ENCODE data around the gene SPTSSB.
A peak's percentile ranks its signal among the peaks of the same experiment; 100 is the strongest.

SPTSSB gene, protein sequence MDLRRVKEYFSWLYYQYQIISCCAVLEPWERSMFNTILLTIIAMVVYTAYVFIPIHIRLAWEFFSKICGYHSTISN

DNA sequence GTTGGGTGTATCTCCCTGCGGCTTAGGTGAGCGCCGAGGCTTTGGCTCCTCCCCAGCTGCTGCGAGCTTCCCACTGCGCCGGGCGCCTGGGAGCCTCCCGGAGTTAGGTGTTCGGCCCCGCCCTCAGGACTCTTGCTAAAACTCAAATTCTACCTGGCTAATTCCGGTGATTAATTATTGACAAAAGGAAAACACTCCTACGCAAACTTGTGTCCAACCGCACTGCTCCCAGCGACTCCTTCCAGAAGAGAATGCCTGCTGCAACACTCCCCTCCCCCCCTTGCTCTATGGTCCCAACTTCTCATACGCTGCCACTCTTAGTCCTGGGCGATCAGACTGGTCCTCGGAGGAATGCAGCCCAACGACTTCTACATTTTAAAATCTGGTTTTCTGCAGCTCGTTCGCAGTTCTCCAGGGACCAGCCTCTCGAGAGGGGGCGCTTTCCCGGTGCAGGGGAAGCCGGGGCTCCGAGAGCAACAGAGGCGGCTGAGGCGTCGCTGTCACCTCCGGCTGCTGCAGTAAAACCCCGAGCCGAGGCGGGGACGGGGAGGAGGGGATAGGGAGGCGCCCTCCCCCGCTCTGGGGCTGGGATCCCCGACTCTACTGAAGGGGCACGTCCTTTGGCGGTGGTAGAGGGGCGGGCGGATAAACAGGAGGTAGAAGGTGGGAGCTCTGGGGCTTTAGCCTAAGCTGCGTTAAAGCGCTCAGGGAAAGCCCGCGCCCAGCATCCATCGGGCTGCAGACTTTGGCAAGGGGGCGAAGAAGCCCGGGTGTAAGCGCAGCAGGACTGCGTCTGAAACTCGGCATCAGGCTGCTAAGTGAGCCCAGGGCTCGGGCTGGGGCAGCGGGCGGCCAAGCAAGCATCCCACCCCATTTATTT lies at the start of gene SPTSSB:
TSS of gene SPTSSB (minus strand) at position 77 of the 880 bp plus-strand sequence. CDS start 25,194 bp downstream, outside the sequence.
- peak; percentile 64 for DNase-seq (ENCODE audit: low spot score)

DNA sequence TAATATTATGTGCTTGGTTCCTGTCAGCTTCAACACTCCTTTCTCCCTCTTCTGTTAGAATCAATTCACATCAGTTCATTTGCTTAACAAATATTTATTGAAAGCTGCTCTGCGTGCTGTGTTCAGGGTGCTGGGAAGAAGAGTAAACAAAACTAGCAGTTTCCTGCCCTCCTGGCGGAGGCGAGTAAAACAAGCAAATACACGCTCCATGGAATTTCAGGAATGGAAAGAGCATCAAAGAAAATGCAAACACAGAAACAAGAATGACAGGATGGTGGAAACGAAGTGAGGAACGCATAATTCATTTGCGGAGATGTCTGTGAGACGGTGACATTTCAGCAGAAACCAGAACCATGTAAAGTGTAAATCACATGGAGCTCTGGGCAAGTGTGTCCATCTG lies 49.4 kb upstream of the SPTSSB start:
- DNase-seq (ENCODE audit: low spot score), result no peak

DNA sequence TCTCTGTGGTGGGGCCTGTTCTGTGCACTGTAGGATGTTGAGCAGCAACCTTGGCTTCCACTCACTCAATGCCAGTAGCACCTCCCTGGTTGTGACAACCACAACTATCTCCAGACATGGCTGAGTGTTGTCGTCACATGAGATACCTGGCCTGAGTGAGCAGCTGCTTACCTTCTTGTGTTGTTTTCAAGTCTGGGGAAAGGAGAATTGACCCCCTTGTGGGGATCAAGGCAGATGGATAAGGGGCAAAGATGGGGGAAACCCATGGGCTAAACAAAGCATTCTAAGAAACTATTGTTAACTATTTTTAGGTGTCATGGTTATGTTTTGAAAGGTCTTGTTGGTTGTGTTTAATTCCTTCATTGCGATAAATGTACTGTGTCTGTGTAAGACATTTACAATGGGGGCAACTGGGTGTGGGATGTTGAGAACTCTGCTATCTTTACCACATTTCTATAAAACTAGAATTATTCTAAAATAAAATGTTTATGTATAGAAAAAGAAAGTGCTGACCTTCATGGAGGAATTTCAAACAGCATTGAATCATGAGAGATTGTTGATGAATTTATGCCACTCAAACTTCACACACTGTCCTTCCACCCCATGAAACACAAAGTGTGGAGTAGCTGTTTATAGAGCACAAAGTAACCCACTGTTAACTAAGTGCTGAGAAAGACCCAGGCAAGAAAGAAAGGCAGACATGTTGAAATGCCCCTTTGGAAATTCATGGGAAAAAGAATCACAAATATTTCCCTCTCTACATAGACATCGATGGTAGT lies 48.4 kb upstream of the SPTSSB start:
- no peak for DNase-seq (ENCODE audit: low spot score)

DNA sequence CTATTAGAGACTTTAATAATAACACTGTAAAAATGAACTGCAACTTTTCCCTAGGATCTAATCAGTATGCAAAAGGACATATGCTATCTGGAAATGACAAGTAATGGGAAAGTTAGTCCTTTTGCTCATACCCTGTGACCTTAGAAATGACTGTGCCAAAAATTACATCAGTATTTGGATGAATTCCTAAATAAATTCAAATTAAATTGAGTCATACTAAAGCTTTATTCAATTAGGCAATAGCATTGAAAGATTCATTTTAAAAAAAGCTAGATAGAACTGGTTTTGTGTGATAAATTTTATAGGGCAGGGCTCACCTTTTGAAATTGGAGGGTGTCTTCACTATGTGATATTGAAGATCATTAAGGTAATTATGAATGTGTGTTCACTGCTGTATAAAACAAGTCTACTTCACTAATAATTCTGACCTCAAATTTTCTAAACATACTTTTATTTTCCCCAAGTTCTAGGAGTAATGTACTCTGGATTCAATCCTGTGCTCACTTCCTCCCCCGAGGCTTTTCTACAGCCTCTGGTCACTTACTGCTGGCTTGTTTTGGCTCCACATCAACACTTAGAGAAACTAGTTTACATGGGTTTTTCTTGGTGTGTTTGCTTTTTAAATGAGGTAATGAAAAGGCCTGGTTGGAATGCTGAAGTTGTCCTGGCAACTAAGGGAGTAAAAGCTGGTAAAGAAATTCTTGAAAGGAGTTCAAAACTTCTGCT lies 44.4 kb upstream of the SPTSSB start:
- DNase-seq (ENCODE audit: low spot score), result no peak

DNA sequence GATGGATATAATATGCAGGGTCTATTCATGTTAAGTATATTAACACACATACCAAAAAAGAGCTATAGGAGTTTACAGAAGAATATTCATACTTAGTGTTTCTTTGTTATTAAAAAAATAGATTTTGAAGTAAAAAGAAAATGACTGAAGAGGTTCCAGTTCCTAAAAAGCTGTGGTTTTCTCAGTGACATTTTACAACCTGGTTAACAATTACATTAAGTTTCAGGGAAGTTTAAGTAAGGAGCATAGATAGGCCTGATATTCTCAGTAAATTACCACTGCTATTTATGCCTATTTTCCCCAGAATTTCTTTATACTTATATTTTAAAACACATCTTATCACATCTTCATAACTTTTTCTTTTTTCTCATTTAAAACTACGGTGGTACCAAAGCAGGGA lies 43.6 kb upstream of the SPTSSB start:
- no peak for DNase-seq (ENCODE audit: low spot score)

DNA sequence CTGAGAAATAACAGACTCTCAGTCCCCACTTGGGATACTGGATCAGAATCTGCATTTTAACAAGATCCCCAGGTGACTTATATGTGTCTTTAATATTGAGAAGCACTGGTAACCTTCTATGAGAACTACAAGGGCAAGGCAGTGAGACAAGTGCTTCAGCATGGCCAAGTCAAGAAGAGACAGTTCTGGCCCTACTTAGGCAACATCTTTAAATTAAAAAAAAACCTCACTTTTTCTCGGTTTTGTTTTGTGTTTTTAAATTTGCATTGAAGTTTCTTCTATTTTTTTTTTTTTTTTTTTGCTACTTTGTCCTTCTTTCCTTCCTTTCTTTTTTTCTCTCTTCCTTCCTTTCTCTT lies 42.5 kb upstream of the SPTSSB start:
- DNase-seq (ENCODE audit: low spot score), result no peak

DNA sequence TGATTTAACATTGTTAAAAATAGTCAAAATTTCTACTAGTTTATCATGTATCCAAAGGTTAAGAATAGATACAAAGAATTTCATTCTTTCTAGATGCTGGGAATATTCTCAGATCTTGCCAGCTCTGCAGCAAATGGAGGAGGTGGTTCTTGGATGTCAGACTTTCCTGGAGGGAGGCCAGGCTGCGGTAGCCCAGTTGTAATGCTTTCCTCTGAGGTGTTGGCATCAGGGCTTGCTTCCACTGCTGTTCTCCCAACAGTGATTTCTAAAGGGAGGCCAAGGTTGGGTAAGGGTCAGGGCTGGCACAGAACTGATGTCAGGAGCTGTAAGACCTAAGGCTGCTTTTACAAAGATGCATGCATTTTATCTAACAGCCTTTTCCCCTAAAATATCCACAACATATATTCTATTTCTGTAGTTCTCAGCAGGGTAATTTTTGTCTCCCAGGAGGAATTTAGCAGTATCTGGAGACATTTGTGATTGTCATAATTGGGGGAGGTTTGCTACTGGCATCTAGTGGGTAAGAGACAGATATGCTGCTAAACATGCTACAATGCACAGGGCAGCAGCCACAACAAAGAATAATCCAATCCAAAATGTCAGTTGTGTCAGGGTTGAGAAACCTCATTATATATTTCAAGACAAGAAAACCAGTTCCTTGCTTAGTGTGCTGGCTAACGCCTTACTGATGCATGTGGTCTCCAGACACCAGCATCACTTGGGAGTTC lies 42.0 kb upstream of the SPTSSB start:
- DNase-seq (ENCODE audit: low spot score), result no peak

DNA sequence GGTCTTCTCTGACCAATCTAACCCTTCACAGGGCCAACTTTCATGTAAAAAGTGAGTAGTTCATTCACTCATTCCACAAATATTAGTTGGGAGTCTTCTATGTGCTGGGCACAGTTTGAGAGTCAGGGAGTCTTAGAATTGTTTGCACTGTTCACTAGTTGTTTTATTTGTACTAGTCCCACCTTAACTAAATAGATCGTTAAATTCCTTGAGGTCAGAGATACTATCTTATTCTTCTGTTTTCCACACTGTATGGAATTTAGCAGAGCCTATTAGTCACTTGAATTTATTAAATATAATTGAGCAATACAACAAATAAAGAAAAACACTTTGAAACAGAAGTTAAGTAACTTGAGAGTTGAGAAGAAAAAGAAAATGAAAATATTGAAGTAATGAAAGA lies 40.8 kb upstream of the SPTSSB start:
- no peak for DNase-seq (ENCODE audit: low spot score)

DNA sequence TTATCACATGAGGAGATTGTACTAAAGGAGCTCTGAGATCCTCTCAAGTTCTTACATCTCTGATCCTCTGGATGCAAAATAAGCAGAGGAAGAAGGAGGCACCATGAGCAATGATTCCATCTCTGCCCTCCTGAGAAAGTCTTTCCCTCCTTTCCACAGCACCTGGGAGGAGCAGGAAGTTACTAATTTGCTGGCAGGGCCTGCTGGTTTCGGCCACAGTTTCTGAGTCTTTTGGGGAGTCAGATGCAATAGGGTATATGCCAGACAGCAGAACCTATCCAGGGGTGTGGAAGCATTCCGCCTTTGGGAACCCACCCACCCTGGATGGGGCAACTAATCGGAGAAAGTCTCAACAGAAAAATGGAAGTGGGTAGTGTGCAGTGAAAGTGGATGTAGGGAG lies 38.5 kb upstream of the SPTSSB start:
- DNase-seq (ENCODE audit: low spot score), result no peak

DNA sequence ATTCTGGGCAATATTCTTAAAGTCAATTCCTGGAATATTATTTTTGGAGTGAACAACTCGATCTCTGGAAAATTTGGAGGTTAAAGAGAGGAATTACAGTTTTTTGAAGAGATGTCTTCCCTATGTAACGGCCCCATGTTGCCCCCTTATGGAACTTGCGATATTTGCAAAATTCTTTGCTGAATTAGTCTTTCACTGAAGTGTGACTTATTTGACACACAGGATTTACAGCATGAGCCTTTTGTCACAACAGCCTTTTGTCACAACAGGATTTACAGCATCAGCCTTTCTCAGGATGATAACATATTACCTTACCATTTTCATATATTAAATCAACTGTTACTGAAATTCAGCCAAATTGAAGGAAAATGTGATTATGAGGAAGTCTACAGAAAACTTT lies 37.8 kb upstream of the SPTSSB start:
- peak; percentile 68 for DNase-seq (ENCODE audit: low spot score)

DNA sequence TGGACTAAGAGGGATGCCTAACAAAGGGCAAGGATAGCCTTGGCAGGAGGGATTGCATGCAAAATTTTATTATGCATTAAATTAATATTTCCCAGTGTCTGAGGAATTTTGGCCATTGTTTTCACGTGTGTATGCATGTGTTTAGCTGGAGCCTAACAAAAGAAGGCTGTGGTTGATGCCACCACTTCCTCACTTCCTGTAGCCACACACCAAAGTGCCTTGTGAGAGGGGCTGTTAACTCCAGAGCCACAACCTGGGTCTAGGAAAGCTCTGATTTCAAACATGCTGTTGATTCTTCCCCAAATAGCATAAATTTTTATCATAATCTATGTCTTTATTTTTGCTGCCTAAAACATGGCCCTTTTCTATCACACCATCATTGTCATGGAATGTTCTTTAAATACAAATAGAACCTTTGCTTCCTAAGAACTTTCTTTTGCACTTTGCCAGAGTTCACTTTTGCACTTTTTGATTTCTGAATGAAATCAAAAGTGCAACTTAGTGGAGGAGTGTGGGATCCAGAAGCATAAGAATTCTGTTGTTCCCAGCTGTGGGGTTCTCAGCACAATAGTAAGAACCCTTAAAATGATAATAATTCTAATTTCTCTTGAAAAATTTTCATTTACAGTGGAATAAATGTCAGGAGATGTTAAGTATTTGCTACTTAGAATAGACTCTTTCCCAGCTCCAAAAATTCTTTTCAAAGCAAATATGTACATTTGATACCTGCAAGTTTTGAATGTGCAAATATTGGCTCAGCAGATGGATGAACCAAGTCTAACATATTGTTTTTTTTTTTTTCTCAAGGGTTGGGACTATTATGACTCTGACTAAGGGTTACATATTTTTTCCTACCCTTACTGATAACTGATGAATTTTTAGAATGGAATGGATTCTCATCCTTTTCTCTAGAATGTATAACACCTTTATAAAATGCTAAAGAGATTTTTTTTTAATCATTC lies 35.6 kb upstream of the SPTSSB start:
- no peak for DNase-seq (ENCODE audit: low spot score)

DNA sequence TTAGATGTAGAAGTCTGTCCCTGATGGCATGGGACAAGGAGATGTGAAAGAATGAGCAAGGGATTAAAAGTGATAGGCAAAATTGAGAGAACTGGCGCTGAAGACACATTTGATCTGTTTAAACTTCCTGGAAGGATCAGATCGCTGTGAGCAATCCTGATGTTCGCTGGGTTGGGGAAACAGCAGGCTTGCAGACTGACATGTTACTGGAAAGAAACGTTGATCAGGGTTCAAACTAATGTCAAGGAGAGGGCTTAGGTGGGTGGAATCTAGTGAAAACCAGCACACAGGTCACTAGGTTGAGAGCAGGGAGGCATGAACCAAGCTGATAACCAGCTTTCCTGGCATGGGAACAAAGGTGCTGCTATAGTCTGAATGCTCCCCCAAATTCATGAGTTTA lies 34.5 kb upstream of the SPTSSB start:
- no peak for DNase-seq (ENCODE audit: low spot score)

DNA sequence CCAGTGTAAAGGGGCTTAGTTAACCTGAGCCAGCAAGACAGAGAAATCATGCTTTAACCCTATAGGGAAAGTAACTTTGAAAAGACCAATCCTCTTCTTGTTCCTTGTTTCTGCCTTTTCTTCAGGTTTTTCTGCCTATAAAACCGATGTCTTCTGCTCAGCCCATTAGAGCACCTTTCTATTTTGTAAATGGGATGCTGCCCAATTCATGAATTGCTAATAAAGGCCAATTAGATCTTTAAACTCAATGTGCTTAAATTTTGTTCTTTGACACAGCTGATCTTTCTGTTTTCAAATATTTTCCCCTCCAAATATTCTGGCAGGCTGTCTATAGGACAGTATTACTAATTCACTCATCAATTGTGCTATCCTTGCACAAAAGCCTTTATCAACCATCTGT lies 33.8 kb upstream of the SPTSSB start:
- no peak for DNase-seq (ENCODE audit: low spot score)

DNA sequence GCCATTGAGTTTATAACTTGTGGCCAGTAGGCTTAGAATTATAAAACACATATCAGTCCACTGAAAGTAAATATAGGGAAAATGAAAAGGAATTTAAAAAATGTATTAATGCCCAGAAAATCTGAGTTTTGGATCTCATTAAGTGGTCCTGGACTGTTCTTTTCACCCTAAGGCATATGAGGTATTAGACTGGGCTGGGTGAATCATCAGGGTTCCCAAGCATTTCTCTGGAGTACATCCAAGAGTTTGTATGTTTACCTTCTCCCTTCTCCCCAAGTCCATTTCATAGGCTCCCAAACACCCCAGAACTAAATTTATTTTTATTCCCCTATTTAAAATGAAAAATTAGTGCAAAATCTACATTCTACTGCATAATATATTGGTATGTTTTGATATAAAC lies 31.9 kb upstream of the SPTSSB start:
- no peak for DNase-seq (ENCODE audit: low spot score)

DNA sequence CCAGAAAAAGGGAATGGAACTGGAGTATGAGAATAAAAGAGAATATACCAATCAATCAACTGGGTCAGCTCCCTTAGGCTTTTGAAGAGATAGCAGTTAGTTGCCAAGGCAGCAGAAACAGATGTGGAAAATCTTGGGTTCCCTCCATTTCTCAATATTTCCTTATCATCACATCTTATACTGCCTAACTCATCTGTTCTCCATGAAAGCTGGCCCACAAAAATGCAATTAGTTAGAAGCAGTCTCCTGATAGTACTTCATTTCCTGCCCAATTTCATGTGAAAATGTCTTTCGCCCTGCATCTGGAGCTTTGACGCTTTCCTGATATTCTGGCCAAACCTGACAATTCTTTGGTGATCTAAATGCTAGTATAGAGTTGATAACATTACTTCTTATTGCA lies 30.1 kb upstream of the SPTSSB start:
- no peak for DNase-seq (ENCODE audit: low spot score)

DNA sequence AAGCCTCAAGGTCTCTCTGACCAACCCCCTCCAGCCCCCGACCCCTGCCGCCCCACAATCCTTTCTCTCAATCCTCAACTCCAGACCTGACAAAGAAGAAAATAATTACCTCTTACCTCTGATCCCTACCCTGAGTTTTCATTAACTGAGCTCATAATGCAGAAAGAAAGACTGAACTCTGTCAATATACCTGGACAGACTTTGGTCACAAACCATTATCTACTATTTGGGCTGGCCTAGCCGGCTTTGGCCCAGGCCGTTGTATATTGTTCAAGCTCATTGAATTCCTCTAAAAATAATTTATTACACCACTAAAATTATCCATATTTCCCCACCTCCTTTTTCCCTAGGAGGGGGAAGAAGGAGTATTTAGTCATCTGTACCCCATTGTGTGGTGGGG lies 29.3 kb upstream of the SPTSSB start:
- DNase-seq (ENCODE audit: low spot score), result no peak

DNA sequence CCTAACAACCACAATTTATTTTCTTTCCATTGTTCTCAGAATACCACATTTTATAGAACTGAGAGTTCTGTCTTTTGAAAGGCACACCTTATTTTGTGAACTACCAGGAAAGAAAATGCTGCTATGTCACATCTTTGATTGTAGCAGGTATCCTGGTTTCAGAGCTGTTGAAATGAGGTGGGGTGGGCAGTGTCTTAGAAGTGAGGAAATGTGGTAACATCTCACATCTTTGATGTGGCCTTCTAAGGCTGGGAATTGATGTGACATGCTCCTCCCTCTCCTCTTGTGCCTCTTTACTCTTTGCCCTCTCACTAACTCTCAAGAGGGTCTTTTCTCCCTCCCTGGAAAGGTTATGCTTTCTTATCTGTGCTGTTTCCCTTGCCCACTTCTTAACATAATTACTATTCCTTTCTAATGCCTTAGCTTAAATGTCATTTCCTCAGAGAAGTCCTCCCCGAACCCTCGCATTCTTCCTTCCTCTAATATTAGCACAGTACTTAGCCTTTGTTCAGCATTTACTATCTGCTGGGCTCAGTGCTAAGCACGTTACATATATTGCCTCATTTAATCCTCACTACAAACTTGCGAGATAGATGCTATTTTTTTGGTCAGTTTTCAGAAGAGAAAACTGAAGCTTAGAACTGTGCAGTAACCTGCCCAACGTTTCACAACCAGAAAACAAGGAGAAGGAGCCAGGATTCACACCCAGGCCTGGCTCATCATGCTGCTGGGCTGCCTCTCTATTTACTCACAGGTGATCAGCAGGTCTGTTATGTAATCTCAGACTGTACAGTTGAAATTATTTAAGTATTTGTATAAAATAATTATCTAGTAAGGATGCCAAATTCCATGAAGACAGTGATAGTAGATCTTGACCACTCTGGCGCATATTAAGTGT lies 24.0 kb upstream of the SPTSSB start:
- no peak for DNase-seq (ENCODE audit: low spot score)

DNA sequence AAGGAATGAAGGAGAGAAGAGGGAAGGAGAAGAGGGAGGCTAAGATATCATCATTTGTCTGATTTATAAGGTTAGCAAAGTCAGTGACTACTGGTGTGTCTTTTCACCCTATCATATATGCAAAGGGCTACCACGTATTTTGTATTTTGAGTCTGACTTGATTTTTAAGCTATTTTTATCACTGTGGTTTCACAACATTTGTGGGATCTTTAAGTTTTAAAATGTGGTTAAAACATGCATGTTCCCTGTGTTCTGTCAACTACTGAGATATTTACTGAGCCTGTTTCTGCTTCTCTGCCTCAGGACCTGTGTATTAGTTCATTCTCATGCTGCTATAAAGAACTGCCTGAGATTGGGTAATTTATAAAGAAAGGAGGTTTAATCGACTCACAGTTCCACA lies 22.5 kb upstream of the SPTSSB start:
- no peak for DNase-seq (ENCODE audit: low spot score)

DNA sequence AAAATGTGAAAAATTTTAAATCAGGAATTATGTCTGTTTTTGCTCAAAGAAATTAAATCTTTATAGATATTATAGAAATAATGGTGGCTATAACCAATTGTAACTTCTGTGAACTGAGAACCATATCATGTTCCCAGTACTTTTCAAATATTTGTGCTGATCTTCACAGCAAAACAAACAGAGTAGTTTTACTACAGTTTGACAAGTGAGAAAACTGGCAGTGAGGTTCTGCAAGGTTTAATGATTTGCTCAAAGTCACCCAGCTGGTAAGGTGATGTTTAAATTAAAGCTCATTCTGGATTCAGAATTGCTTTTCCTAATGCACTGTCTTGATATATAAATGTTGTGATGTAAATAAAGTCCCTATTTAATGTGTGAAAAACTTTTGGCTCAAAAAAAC lies 22.0 kb upstream of the SPTSSB start:
- DNase-seq (ENCODE audit: low spot score), result no peak

DNA sequence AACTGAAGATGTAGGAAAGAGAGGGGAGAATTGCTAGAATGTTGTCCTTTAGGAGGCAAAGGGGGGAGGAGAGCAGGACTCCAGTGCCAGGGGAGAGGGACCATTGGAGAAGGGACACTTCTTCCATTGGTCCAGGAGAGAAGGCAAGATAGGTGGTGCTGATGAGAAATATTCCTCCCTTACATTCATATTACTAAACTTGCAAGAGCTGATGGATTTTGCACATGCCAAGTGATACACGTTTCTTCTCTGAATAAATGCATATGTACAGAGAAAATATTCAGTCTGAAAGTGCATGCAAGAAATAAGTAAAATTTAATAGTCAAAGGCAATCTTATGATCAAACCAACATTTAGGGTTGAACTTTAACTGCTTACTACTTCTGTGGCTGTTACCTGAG lies 21.5 kb upstream of the SPTSSB start:
- DNase-seq (ENCODE audit: low spot score), result no peak

All from cerebellar cortex (tissue), 1 donor.